HG03442 (cell line): ENCODE measurements around the gene KY.

ENCODE experiments used
- ATAC-seq: cut with Tn5 transposase; IDR thresholded peaks from one replicate; pipeline ENCODE4 v1.9.1; 2021; ENCODE audit warnings: mild to moderate bottlenecking, moderate library complexity; ENCODE audit not compliant: unreplicated experiment

KY gene

DNA sequence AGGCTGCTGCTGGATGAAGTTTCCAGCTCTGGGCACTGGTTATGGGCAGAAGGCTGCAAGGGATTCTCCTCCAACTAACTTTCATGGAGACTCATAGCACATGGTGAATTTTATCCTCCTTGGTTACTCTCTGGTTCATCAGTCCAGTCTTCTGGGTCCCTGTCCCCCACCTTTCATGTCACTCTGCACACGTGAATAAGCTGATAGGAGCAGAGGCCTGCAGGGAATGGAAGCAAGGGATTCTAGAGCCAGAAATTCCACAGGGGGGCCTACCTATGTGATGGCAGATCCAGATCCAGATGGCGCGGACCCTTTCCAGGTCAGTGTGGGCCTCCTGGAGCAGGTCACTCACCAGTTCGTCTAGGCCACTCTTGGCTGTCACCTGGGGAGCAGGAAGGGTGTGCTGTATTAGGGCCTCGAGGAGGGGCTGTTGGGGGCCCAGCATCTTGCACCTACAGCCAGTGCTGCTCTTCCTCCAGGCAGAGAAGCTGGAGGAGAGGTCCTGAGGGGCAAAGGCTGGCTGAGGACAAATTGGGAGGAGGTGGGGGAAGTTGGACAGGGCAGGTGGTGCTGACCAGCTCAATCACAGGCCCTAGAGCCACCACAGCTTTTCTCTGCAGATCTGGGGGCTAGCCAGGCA is 30.2 kb downstream of the KY start:
- no peak for ATAC-seq

- no peak for ATAC-seq
Measured at GRCh38 chr3:134619884-134620445, 30.9 kb downstream of the KY start.

DNA sequence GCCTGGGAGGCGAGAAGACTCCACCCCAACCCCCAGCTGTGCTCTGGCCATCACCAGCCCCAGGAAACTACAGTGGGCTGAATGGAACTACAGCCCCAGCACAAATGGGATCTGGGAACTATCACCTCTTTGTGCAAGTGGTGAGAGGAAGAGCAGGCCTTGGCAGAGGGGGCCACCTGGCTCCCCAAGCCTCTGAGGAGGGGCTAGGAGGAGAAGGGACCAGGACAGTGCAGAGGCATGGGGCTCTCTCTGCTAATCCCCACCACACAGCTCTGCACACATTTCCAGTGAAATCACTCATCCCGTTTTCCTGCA is 31.6 kb downstream of the KY start:
- ATAC-seq, result no peak

GRCh38 chr3:134618478-134619300 is 32.1 kb downstream of the KY start:
- no peak for ATAC-seq

- no peak for ATAC-seq
Measured at GRCh38 chr3:134617608-134618477, 33.0 kb downstream of the KY start.

GRCh38 chr3:134615743-134616142 is 35.1 kb downstream of the KY start:
- no peak for ATAC-seq

GRCh38 chr3:134614955-134615354 is 35.9 kb downstream of the KY start:
- no peak for ATAC-seq

- ATAC-seq, result no peak
Measured at GRCh38 chr3:134613006-134613520, 37.8 kb downstream of the KY start.

- ATAC-seq, result no peak
Measured at GRCh38 chr3:134611516-134611915, 39.3 kb downstream of the KY start.

DNA sequence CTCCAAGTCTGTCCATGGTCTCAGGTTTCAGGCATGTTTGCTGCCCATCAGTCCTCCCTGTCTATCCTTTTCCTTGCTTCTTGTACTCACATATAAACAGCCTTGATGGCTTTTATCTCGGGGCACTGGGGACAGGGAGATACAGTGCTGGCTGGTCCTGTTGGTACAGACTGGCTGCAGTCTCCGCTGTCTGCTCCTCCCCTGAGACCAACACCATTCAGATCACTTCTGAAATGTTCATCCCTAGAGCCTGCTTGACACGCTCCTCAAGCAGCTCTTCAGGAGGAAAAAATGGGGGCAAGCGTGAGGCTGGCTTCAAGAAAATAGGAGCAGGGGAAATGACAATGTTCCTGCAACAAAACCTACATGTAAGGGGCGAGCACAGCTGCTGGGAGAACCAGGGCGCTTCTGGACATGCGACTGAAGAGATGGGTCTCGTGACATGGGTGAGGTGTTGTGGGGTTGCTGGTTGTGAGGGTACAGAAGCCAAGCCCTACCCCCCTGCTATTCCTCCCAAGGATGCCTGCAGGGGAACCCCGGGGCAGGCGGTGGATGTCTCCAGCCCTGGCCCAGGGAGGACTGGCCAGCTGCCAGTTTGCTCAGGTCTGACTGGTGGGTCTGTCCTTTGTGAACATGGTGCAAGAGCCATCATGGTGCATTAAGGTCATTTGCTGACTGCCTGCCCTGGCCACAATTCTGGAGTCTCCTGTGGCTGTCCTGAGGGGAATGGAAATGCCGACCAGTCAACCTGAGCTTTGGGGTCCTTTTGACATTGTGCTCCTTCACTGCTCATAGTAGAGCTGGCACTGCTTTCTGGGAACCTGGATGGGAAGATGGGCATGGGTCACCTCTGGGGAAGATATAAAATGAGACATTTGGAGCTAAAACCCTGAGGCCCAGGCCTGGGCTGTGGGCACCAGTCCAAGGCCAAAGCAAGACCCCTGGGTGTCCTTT is 40.1 kb downstream of the KY start:
- ATAC-seq, result no peak

- no peak for ATAC-seq
Measured at GRCh38 chr3:134609821-134610431, 40.9 kb downstream of the KY start.

DNA sequence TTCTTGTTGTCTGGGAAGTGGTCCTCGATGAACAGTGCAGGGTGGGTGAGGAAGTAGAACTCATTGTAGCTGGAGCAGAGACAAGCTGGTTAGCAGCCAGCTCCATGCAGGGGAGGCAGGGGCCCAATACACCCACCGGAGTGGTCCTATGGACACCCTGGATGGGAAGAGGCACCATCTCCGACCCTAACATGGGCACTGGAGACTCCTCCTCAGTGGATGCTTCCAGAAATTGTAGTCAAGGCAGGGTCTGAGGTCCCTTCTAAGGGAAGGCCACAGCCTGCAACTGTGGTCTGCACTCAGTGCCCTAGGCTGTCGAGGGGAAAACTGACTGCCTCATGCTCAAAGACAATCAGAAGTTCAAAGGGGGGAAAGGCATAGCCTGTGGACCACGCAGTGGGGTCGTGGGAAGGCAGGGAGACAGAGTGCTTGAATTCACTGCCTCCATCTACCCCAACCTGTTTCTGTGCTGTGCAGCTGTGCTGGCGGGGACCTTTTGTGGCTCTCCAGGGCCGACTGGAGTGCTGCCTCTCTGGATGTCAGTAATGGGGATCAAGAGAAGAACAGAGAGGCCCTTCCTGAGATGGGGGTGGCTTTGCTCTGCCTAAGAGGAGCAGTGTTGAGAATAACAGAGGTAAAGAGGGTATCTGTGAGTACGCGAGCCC is 41.9 kb downstream of the KY start:
- no peak for ATAC-seq

DNA sequence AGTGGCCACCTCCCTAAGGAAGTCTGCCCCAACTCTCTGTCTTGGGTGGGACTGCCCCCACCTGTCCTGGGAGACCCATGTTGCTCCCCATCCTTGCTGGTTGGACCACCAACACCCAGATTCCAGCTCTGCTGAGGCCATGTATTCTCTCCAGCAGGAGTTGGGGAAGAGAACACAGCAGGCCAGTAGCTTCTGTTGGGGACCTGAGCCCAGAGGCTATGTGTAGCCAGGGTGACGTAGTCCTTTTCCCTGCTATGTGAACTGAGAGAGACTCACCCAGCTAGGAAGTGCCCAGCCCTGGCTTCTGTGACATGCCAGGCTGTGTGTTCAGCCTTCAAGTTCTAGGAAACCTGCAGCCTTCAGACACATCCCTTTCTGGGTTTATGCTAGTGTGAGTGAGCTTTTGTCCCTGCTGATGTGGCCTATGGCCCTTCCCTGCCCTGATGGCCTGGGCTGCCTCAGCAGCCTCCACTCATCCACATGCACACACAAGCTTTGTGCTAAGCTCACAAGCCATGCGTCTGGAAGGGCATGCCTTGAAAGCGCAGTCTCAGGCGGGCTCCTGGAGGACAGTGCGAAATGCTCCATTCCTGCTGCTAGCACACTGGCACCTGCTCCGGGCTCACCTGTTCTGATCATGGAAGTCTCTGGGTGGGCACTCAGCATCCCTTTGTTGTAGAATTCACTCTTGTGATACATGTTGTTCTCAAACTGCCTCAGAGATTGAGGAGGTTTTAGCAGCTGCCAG is 42.6 kb downstream of the KY start:
- ATAC-seq, result no peak

GRCh38 chr3:134607054-134608022 is 43.5 kb downstream of the KY start:
- ATAC-seq, result no peak

DNA sequence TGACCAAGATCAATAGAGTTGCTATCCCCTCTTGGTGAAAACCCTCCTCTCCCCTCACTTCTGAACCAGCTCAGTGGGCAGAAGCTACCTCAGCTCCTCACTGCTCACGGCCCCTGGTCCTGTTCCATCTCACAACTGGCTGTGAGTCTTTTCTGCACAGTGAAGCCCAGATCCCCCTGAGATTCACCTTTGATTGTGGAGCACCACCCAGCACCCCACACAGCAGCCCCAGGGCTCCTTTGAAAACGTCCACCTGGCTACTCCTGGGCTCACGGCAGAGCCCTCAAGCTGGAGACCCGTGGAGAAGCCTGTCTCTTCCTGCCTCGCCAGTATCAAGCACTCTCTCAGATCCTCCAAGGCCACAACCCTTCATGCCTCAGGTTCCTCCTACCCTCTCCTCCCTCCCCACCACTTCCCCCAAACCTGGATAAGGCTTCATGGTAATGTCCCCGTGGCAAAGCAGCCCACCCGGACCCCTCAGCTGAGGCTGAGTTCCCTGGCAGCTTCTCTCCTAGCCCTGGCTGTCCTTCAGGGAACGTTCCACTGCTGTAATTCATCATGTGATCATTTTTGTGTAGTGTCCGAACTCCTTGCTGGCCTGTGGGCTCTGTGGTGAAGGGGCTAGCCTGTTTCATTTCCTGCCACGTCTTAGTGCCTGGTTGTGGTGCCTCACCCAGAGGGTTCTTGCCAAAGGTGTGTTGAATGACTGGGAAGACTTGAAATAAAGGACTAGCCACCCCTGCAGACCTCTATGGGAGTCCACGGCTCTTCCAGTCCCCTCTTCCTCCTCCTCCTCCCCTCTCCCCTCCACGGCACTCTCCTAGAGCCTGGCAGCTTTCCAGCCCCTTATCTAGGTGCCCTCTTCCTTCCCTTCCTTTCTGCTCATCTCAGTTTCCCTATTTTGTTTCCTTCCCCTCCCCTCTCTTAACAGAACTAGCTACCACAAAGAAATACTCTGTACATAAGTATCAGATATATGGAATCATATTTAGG is 44.5 kb downstream of the KY start:
- no peak for ATAC-seq

DNA sequence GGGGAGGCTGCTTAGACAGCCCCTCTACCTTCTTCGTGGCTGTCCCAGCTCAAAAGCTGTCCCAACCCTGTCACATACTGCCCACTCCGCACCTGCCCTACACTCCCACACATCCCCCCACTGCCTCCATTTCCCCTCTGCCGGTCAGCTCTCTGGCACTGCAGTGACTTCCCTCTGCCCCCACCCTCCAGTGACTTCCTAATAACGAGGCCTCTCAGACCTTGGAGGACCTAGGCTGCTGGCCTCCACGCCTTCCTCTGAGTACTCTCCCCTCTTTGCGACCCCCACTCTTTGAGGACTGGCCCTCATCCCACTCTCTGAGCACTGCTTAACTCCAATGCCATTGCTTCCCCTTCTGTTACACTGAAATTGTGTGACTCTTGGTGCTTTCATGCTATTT is 45.3 kb downstream of the KY start:
- no peak for ATAC-seq
